ENCODE results near the gene CDH4. TPM values are rescaled to one million over a fixed set of nuclear protein-coding genes. Genes with fewer than 3 reads are reported as not detected.

CDH4 gene
- total RNA-seq, 1 donor from 2014 or later, result not detected

- no peaks in the 10 kb centered on the region for H3K36me3 ChIP-seq
- H3K27ac ChIP-seq, result no peak overlapping the region
- no peaks in the 10 kb centered on the region for H3K4me1 ChIP-seq
- DNase-seq (ENCODE audit: low spot score in 2 of 2), result no peak
- no peaks in the 10 kb centered on the region for H3K27me3 ChIP-seq
- intact Hi-C loops (cut with DNase I), result no loop called here
- no peaks in the 10 kb centered on the region for H3K9me3 ChIP-seq
- no peak for TF ChIP-seq CTCF (IDR thresholded peaks at IDR 0.05)
- H3K4me3 ChIP-seq, result no peak overlapping the region
Observed at GRCh38 chr20:61636531-61637116, 384.6 kb downstream of the CDH4 start.

- Histone ChIP-seq H3K36me3 (no peaks in the 10 kb centered on the region), H3K4me3 (no peak overlapping the region), H3K27me3 (no peaks in the 10 kb centered on the region), H3K4me1 (no peaks in the 10 kb centered on the region), H3K9me3 (no peaks in the 10 kb centered on the region), H3K27ac (no peak overlapping the region)
- no peak for TF ChIP-seq CTCF (IDR thresholded peaks at IDR 0.05)
- no peak for DNase-seq (ENCODE audit: low spot score in 2 of 2)
- intact Hi-C loops (cut with DNase I), result no loop called here
Observed at GRCh38 chr20:61638802-61639585, 386.9 kb downstream of the CDH4 start.

GRCh38 chr20:61640131-61640870 is 388.2 kb downstream of the CDH4 start:
- intact Hi-C loops (cut with DNase I), result no loop called here
- H3K27ac ChIP-seq, result no peak overlapping the region
- no peaks in the 10 kb centered on the region for H3K27me3 ChIP-seq
- H3K36me3 ChIP-seq, result no peaks in the 10 kb centered on the region
- DNase-seq (ENCODE audit: low spot score in 2 of 2), result no peak
- H3K4me3 ChIP-seq, result no peak overlapping the region
- H3K9me3 ChIP-seq, result no peaks in the 10 kb centered on the region
- TF ChIP-seq CTCF (IDR thresholded peaks at IDR 0.05), result no peak
- H3K4me1 ChIP-seq, result no peaks in the 10 kb centered on the region

- Histone ChIP-seq H3K4me1 (no peaks in the 10 kb centered on the region), H3K9me3 (no peaks in the 10 kb centered on the region), H3K27ac (no peak overlapping the region), H3K27me3 (no peaks in the 10 kb centered on the region), H3K36me3 (no peaks in the 10 kb centered on the region), H3K4me3 (no peak overlapping the region)
- DNase-seq (ENCODE audit: low spot score in 2 of 2), result no peak
- intact Hi-C loops (cut with DNase I), result no loop called here
- no peak for TF ChIP-seq CTCF (IDR thresholded peaks at IDR 0.05)
Observed at GRCh38 chr20:61640871-61641245, 388.8 kb downstream of the CDH4 start.

GRCh38 chr20:61643656-61644377 is 391.8 kb downstream of the CDH4 start:
- no peak for TF ChIP-seq CTCF (IDR thresholded peaks at IDR 0.05)
- DNase-seq (ENCODE audit: low spot score in 2 of 2), result no peak
- no peak overlapping the region for H3K27ac ChIP-seq
- no peaks in the 10 kb centered on the region for H3K9me3 ChIP-seq
- H3K36me3 ChIP-seq, result no peaks in the 10 kb centered on the region
- H3K27me3 ChIP-seq, result no peaks in the 10 kb centered on the region
- no peak overlapping the region for H3K4me3 ChIP-seq
- H3K4me1 ChIP-seq, result no peaks in the 10 kb centered on the region
- intact Hi-C loops (cut with DNase I), result no loop called here
